SK-N-DZ (cell line): Measurements from ENCODE around the gene MRPL54. TPM values are rescaled to one million over a fixed set of nuclear protein-coding genes. Genes with fewer than 3 reads are reported as not detected.

Experiments used
- DNase-seq: peaks from one replicate; pipeline ENCODE4 v3.0.0-alpha.2; 2015; ENCODE audit warnings: low spot score
- polyA plus RNA-seq, 2 experiments: library from polyadenylated mRNA; depleted of rRNA; stranded (reverse); fragments of >200 nt; gene quantifications; 2 replicates each; pipeline ENCODE4 v1.2.3, GENCODE V29; 2014

Gene MRPL54
- 87.1 and 125 TPM in 2 replicates for polyA plus RNA-seq (2014; cell fraction: cytosol; rRNA removed)
- 44.0 and 57.4 TPM in 2 replicates for polyA plus RNA-seq (2014; cell fraction: nucleus; rRNA removed)

GRCh38 chr19:3762501-3763459 lies at the start of gene MRPL54:
Gene MRPL54, plus strand, starts transcription at chr19:3762682. Its CDS starts 19 bp downstream, at chr19:3762701.
- peak; percentile 98 for DNase-seq

GRCh38 chr19:3716147-3716668 lies 46.3 kb upstream of the MRPL54 start:
- no peak for DNase-seq

GRCh38 chr19:3719868-3720267 lies 42.6 kb upstream of the MRPL54 start:
- no peak for DNase-seq

GRCh38 chr19:3720349-3720917 lies 42.0 kb upstream of the MRPL54 start:
- DNase-seq = no peak

DNA sequence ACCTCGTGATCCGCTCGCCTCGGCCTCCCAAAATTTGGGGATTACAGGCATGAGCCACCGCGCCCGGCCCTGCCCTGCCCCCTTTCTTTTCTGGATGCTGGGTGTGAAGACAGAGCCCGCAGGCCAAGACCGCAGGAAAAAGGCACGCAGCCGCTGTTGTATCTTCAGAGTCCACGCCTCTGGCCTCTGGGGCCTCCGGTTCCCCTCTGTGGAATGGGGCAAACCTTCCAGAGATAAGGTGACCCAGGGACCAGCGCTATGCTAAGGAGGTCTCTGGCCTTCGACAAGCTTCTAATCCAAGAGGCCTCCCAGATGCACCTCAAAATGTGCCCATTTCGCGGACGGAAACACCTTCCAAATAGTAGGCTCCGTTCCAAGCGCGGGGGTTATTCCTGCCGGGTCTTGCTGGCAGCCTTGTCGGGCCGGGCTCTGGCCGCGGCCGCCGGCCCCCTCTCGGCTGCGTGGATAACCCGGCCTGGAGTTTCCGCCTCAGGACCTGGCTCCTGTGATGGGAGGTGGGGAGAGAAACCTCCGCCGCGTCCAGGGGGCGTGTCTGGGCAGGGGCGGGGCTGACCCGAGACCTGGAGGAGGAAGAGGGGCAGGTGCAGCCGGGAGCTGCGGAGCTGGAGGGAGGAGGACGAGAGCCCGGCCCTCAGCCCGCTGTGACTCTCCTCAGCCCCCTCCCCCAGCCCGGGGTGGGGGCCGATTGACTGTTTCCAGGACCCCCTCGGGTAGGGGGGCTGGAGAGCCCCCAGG lies 41.2 kb upstream of the MRPL54 start:
- peak; percentile 79 for DNase-seq

GRCh38 chr19:3721887-3722442 lies 40.5 kb upstream of the MRPL54 start:
- DNase-seq = no peak

DNA sequence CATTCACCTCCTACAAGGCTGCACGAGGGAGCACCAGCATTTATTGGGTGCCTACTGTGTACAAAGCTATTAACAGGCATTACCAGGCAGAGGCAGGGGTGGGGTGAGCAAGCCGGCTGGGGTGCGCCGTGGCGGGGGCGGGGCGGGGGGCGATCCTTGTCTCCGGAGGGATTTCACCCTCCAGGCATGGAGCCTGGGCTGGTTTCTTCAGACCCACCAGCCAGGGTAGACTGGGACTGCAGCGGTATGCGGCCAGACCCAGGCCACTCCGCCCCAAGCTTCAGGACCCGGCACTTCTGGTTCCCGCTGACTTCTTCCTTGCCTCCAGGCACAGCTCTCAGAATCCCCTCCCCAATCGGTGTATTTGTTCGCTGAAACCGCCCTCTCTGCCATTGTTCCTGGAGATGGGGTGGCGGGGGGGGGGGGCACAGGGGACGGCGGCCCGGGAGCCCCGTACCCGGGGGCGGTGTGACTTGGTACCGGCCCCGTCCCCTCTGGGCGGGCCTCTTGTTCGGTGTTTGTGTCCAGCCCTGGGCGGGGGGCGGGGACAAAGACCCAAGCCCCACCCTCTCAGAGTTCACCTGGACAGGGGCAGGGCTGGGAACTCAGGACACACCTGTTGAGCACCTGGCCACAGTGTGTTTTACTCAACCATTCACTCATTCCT lies 39.9 kb upstream of the MRPL54 start:
- DNase-seq = no peak

GRCh38 chr19:3723110-3723488 lies 39.4 kb upstream of the MRPL54 start:
- DNase-seq = no peak

GRCh38 chr19:3723883-3724282 lies 38.6 kb upstream of the MRPL54 start:
- DNase-seq = no peak

GRCh38 chr19:3725121-3725520 lies 37.4 kb upstream of the MRPL54 start:
- DNase-seq = no peak

GRCh38 chr19:3725640-3726310 lies 36.7 kb upstream of the MRPL54 start:
- no peak for DNase-seq

GRCh38 chr19:3730457-3730958 lies 32.0 kb upstream of the MRPL54 start:
- no peak for DNase-seq

- DNase-seq = no peak
Measured at GRCh38 chr19:3732108-3732507, 30.4 kb upstream of the MRPL54 start.

DNA sequence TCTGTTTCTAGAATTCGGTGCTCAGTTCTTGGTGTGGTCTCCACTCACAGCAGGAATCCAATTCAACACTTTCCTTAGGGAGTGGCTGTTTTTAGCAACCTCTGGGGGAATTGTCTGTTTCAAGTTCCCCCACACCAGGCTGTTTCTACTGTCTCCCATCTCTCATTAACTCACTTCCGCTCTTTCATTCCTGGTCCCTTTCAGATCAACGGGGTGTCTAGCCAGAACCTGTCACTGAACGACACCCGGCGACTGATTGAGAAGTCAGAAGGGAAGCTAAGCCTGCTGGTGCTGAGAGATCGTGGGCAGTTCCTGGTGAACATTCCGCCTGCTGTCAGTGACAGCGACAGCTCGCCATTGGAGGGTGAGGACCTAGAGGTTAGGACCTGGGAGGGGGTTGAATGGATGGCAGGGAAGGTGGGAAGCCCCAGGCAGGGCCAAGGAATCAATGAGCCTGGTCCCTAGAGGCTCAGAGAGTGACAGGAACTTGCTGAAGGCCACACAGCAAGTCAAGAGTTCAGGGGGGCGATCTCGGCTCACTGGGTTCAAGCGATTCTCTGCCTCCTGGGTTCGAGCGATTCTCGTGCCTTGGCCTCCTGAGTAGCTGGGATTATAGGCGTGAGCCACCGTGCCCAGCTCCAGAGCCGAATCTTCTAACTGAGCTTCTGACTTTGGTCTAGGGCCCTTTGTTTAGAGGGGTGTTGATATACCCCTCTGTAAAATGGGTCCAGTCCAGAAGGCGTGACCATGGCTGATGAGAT lies 28.8 kb upstream of the MRPL54 start:
- no peak for DNase-seq

GRCh38 chr19:3734310-3734600 lies 28.2 kb upstream of the MRPL54 start:
- DNase-seq = no peak

DNA sequence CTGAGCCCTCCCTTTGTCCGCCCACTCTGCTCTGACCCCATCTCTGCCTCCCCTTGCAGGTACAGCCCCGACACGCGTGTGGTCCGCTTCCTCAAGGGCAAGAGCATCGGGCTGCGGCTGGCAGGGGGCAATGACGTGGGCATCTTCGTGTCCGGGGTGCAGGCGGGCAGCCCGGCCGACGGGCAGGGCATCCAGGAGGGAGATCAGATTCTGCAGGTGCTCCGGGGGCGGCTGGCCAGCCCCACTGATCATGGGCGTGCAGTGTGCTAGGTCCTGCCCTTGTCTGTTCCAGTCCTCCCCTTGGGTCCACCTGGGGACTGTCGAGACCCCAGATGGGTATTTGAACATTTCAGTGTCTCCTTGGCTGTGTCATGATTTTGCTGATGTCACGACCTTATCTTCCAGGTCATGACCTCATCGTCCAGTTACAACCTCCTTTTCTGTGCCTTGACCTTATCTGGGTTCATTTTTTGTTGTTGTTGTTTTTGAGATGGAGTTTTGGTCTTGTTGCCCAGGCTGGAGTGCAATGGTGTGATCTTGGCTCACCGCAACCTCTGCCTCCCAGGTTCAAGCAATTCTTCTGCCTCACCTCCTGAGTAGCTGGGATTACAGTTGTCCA lies 26.3 kb upstream of the MRPL54 start:
- DNase-seq = no peak

GRCh38 chr19:3737487-3738205 lies 24.8 kb upstream of the MRPL54 start:
- no peak for DNase-seq

- no peak for DNase-seq
Measured at GRCh38 chr19:3738477-3739220, 23.8 kb upstream of the MRPL54 start.
